Thymus (tissue), 11 donors: ENCODE measurements around the gene SLC25A17. TPM values are rescaled to one million over a fixed set of nuclear protein-coding genes. Genes with fewer than 3 reads are reported as not detected.

Experiments used
- DNase-seq, 9 donors: peaks; one replicate each; pipeline ENCODE4 v3.0.0-alpha.2; 2013; ENCODE audit warnings: low spot score in 9 of 9, low read depth in 6 of 9, missing footprints in 1 of 9
- H3K27ac ChIP-seq, 2 donors: one replicate each; pipeline ENCODE4 v1.5.1; 2013; ENCODE audit warnings: control low read depth in 1 of 2, low read depth in 1 of 2, low read length in 1 of 2, mild to moderate bottlenecking in 1 of 2, moderate library complexity in 1 of 2
- H3K27me3 ChIP-seq, 2 donors: one replicate each; pipeline ENCODE4 v1.5.1; 2013; ENCODE audit warnings: low read length in 1 of 2; ENCODE audit not compliant: control insufficient read depth in 2 of 2, insufficient read depth in 1 of 2
- H3K36me3 ChIP-seq, 2 donors: one replicate each; pipeline ENCODE4 v1.5.1; 2013; ENCODE audit warnings: low read length in 1 of 2, mild to moderate bottlenecking in 1 of 2, moderate library complexity in 1 of 2; ENCODE audit not compliant: control insufficient read depth in 2 of 2, insufficient read depth in 2 of 2
- H3K4me1 ChIP-seq, 2 donors: one replicate each; pipeline ENCODE4 v1.5.1; 2013; ENCODE audit warnings: low read length in 2 of 2; ENCODE audit not compliant: control insufficient read depth in 2 of 2, insufficient read depth in 2 of 2
- H3K4me3 ChIP-seq, 2 donors: one replicate each; pipeline ENCODE4 v1.5.1; 2013; ENCODE audit warnings: low read length in 2 of 2, control low read depth in 1 of 2, mild to moderate bottlenecking in 1 of 2
- H3K9me3 ChIP-seq, 2 donors: one replicate each; pipeline ENCODE4 v1.5.1; 2013; ENCODE audit warnings: low read length in 1 of 2, mild to moderate bottlenecking in 1 of 2; ENCODE audit not compliant: control insufficient read depth in 2 of 2, insufficient read depth in 1 of 2
- WGBS: extraction: QIAGEN DNeasy Blood & Tissue Kit; methylation state at CpG from one replicate; pipeline ENCODE4 v1.1.7; 2013; 5-methylcytosine and 5-hydroxymethylcytosine counted together
- polyA plus RNA-seq: library from polyadenylated mRNA; stranded (reverse); fragments of 200-250 nt; gene quantifications from one replicate; pipeline ENCODE4 v1.2.3, GENCODE V29; 2013
- total RNA-seq: library from RNA; stranded (reverse); fragments of 120-200 nt; gene quantifications from one replicate; pipeline ENCODE4 v1.2.4, GENCODE V29; 2013
- donor health status: healthy.

SLC25A17 gene
- total and polyA plus RNA-seq, 2 donors, result 20.2 to 23.0 TPM

- peaks cover 32 to 56% of the 10 kb centered on the region in 2 donors for H3K4me1 ChIP-seq
- H3K4me3 ChIP-seq, result no peak overlapping the region
- peaks cover 0 to 30% of the 10 kb centered on the region in 2 donors for H3K9me3 ChIP-seq
- no peaks in the 10 kb centered on the region for H3K27me3 ChIP-seq
- DNase-seq, result no peak
- no peak overlapping the region for H3K27ac ChIP-seq
- no peaks in the 10 kb centered on the region for H3K36me3 ChIP-seq
- 98% methylated on average over 4 of the region's 4 CpGs for WGBS
These were observed 85.2 kb downstream of the SLC25A17 start for GRCh38 chr22:40733919-40734318.

GRCh38 chr22:40732999-40733292, 86.2 kb downstream of the SLC25A17 start:
- Histone ChIP-seq H3K4me1 (peaks cover 37 to 62% of the 10 kb centered on the region in 2 donors), H3K27ac (peak overlapping the region; percentile 96)
- 68% methylated on average over 2 of the region's 2 CpGs for WGBS

GRCh38 chr22:40729284-40729683, 89.9 kb downstream of the SLC25A17 start:
- no peak overlapping the region for H3K4me3 ChIP-seq
- H3K27ac ChIP-seq, result peak overlapping the region; percentile 94 to 98
- peaks cover 51 to 82% of the 10 kb centered on the region in 2 donors for H3K4me1 ChIP-seq
- peak in 1 of 9 donors; percentile 42 for DNase-seq
- peaks cover 0 to 28% of the 10 kb centered on the region in 2 donors for H3K9me3 ChIP-seq
- no peaks in the 10 kb centered on the region for H3K27me3 ChIP-seq
- WGBS, result 75% methylated on average over 6 of the region's 6 CpGs
- H3K36me3 ChIP-seq, result no peaks in the 10 kb centered on the region

More at GRCh38 chr22:40732999-40733292, 86.2 kb downstream of the SLC25A17 start:
- no peak for DNase-seq
- Histone ChIP-seq H3K27me3 (no peaks in the 10 kb centered on the region), H3K36me3 (no peaks in the 10 kb centered on the region), H3K4me3 (no peak overlapping the region), H3K9me3 (peaks cover 0 to 31% of the 10 kb centered on the region in 2 donors)

DNA sequence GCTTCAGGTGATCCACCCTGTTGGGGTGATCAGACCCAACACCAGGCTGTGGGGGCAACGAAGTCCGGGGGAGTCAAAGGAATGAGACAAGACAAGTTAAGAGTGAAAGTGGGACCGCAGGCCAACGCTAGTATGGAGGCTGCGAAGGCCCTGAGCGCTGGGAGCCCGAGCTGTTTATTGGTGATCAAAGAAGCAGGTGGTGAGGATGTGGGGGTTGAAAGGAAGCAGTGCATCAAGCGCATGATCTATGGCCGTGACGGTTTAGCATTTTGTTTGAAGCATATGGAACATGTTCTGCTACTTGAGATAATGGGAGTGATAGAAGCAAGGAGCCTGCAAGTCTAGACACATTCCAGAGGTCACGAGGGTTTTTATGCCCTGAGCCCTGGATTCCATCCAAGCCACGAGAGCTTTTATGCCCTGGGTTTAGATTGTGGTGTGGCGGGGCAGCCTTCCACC, 90.4 kb downstream of the SLC25A17 start:
- Histone ChIP-seq H3K27me3 (no peaks in the 10 kb centered on the region), H3K4me3 (no peak overlapping the region), H3K36me3 (no peaks in the 10 kb centered on the region), H3K4me1 (peaks cover 51 to 82% of the 10 kb centered on the region in 2 donors), H3K27ac (peak overlapping the region; percentile 94 to 98), H3K9me3 (peaks cover 0 to 29% of the 10 kb centered on the region in 2 donors)
- 3% methylated on average over 13 of the region's 13 CpGs for WGBS
- DNase-seq, result peak in 6 of 9 donors; percentile 63 to 93 (median 80)

GRCh38 chr22:40727964-40728615, 91.1 kb downstream of the SLC25A17 start:
- no peaks in the 10 kb centered on the region for H3K36me3 ChIP-seq
- WGBS, result 78% methylated on average over 14 of the region's 14 CpGs
- H3K27ac ChIP-seq, result peak overlapping the region; percentile 94 to 98
- no peaks in the 10 kb centered on the region for H3K27me3 ChIP-seq
- DNase-seq, result peak in 1 of 9 donors; percentile 57
- no peak overlapping the region for H3K4me3 ChIP-seq
- peaks cover 50 to 79% of the 10 kb centered on the region in 2 donors for H3K4me1 ChIP-seq
- H3K9me3 ChIP-seq, result peaks cover 0 to 34% of the 10 kb centered on the region in 2 donors

GRCh38 chr22:40727070-40727963, 91.8 kb downstream of the SLC25A17 start:
- Histone ChIP-seq H3K4me1 (peaks cover 43 to 71% of the 10 kb centered on the region in 2 donors), H3K4me3 (no peak overlapping the region), H3K36me3 (no peaks in the 10 kb centered on the region), H3K27me3 (no peaks in the 10 kb centered on the region), H3K27ac (peak overlapping the region; percentile 94 to 98), H3K9me3 (peaks cover 0 to 34% of the 10 kb centered on the region in 2 donors)
- 52% methylated on average over 11 of the region's 11 CpGs for WGBS
- DNase-seq, result peak in 2 of 9 donors; percentile 51 to 69

- Histone ChIP-seq H3K4me1 (peaks cover 36 to 69% of the 10 kb centered on the region in 2 donors), H3K4me3 (no peak overlapping the region), H3K27ac (peak overlapping the region; percentile 88 to 98), H3K27me3 (no peaks in the 10 kb centered on the region), H3K9me3 (peaks cover 0 to 33% of the 10 kb centered on the region in 2 donors), H3K36me3 (no peaks in the 10 kb centered on the region)
- 29% methylated on average over 4 of the region's 4 CpGs for WGBS
- peak in 3 of 9 donors; percentile 56 to 72 (median 58) for DNase-seq
These were observed 92.6 kb downstream of the SLC25A17 start for GRCh38 chr22:40726514-40726913.

GRCh38 chr22:40723396-40723933, 95.7 kb downstream of the SLC25A17 start:
- peaks cover 0 to 7% of the 10 kb centered on the region in 2 donors for H3K9me3 ChIP-seq
- H3K27me3 ChIP-seq, result no peaks in the 10 kb centered on the region
- peaks cover 33 to 65% of the 10 kb centered on the region in 2 donors for H3K4me1 ChIP-seq
- H3K36me3 ChIP-seq, result no peaks in the 10 kb centered on the region
- no peak overlapping the region for H3K27ac ChIP-seq
- DNase-seq, result no peak
- WGBS, result 90% methylated on average over 13 of the region's 13 CpGs
- no peak overlapping the region for H3K4me3 ChIP-seq
